K562 (cell line): Measurements from ENCODE around the gene OPN1MW3. TPM values are rescaled to one million over a fixed set of nuclear protein-coding genes. Genes with fewer than 3 reads are reported as not detected.

Experiments used
- FOSL1 ChIP-seq: fragments of 200-800 bp; sonication (Bioruptor generic); conservative IDR thresholded peaks from 2 replicates; pipeline ENCODE4 v1.6.1; 2016; ENCODE audit warnings: missing genetic modification characterization, missing compliant biosample characterization
- ILF3 ChIP-seq: fragments of 450-650 bp; IDR thresholded peaks from 2 replicates; pipeline ENCODE4 v1.6.1; 2018; ENCODE audit warnings: antibody characterized with exemption, mild to moderate bottlenecking, moderate library complexity, borderline replicate concordance
- KLF16 ChIP-seq: IDR thresholded peaks from 2 replicates; pipeline ENCODE4 v1.6.1; 2016; ENCODE audit warnings: antibody characterized with exemption
- MAFG ChIP-seq: fragments of 450-650 bp; conservative IDR thresholded peaks from 2 replicates; pipeline ENCODE4 v1.6.1; 2016; ENCODE audit warnings: missing genetic modification characterization, missing compliant biosample characterization
- PBX2 ChIP-seq, 2 experiments: IDR thresholded peaks in 1 of 2; conservative IDR thresholded peaks in 1 of 2; 2 replicates each; pipeline ENCODE4 v1.6.1; 2016; ENCODE audit warnings: low read depth in 2 of 2, mild to moderate bottlenecking in 1 of 2, missing compliant biosample characterization in 1 of 2, missing genetic modification characterization in 1 of 2, moderate library complexity in 1 of 2
- PTTG1 ChIP-seq: fragments of 450-650 bp; IDR thresholded peaks from 2 replicates; pipeline ENCODE4 v1.6.1; 2016; ENCODE audit warnings: low read depth, mild to moderate bottlenecking, missing genetic modification characterization, missing compliant biosample characterization
- RAD21 ChIP-seq, 2 experiments: fragments of 250-450 bp in 1 of 2; fragments of 450-650 bp in 1 of 2; sonication (Bioruptor Pico) in 1 of 2; formaldehyde crosslinking in 1 of 2; IDR thresholded peaks in 1 of 2; conservative IDR thresholded peaks in 1 of 2; 2 replicates each; pipeline versions ENCODE4 v1.4.0 to v1.8.0; 2020 to 2022; ENCODE audit warnings: mild to moderate bottlenecking in 2 of 2, moderate library complexity in 1 of 2
- REST ChIP-seq, 2 experiments: fragments of 450-650 bp; formaldehyde crosslinking in 1 of 2; IDR thresholded peaks; 2 replicates each; pipeline versions ENCODE4 v1.4.0 to v1.6.1; 2014 to 2020; ENCODE audit warnings: mild to moderate bottlenecking in 2 of 2, borderline replicate concordance in 1 of 2, low read depth in 1 of 2
- RNF2 ChIP-seq: sonication (generic); IDR thresholded peaks from 2 replicates; pipeline ENCODE4 v1.6.1; 2016
- SMC3 ChIP-seq: conservative IDR thresholded peaks from 2 replicates; pipeline ENCODE4 v1.6.1; 2011; ENCODE audit warnings: low read depth, low read length, improper control_type of control experiment; ENCODE audit not compliant: insufficient read depth
- YY1 ChIP-seq, 3 experiments: IDR thresholded peaks; 2 replicates each; pipeline ENCODE4 v1.6.1; 2011; ENCODE audit warnings: low read length in 2 of 3, mild to moderate bottlenecking in 2 of 3, moderate library complexity in 2 of 3, borderline replicate concordance in 1 of 3, control low read depth in 1 of 3, low read depth in 1 of 3; ENCODE audit not compliant: insufficient read depth in 3 of 3, insufficient replicate concordance in 2 of 3, control insufficient read depth in 1 of 3, insufficient read length in 1 of 3; ENCODE audit errors: extremely low read depth in 1 of 3
- polyA plus RNA-seq, 8 experiments: library from polyadenylated mRNA; depleted of rRNA in 4 of 8; stranded (reverse) in 5 of 8; unstranded in 3 of 8; fragments of >200 nt; fragmentation: Nextera tagmentation in 2 of 8; fragmentation: Illumina TruSeq in 1 of 8; extraction: Ambion mirVana in 2 of 8; extraction: Trizol in 1 of 8; gene quantifications; 2 replicates each; pipeline versions ENCODE4 v1.2.1 to v1.2.3, GENCODE V29; 2011 to 2014; ENCODE audit warnings: inconsistent platforms in 1 of 8, missing spikeins in 1 of 8
- total RNA-seq, 7 experiments: library from RNA; depleted of rRNA in 6 of 7; stranded (reverse); fragments of >200 nt in 6 of 7; fragmentation: Illumina TruSeq in 2 of 7; extraction: Trizol in 2 of 7; gene quantifications; 2 replicates each; pipeline versions ENCODE4 v1.2.1 to v1.2.3, GENCODE V29; 2011 to 2021; ENCODE audit warnings: low replicate concordance in 1 of 7

The OPN1MW3 gene
- total and polyA plus RNA-seq, 9 of the 15 experiments (the other 6 are each of a cell fraction or from before 2014, with no cell fraction given): not detected

GRCh38 chrX:154308108-154308946 is 50.9 kb downstream of the OPN1MW3 start (continued):
- TF ChIP-seq ILF3 (no peak), PBX2 (CRISPR knock-in tag; IDR thresholded peaks at IDR 0.05; ENCODE audit: low read depth) (no peak), PBX2 (tag; conservative IDR thresholded peaks at IDR 0.05; ENCODE audit: low read depth) (0 out of 2 replicates have a peak, but pooled peaks have one; percentile 26), RNF2 (no peak), PTTG1 (tag) (no peak), SMC3 (peak; percentile 53), REST (IDR thresholded peaks at IDR 0.05; ENCODE audit: borderline replicate concordance) (peak; percentile 57; the same call in 1 of the 2 replicates), REST (CRISPR knock-in tag; IDR thresholded peaks at IDR 0.05; ENCODE audit: low read depth) (no peak), YY1 (IDR thresholded peaks at IDR 0.05; ENCODE audit: borderline replicate concordance in 1 of 3, control insufficient read depth in 1 of 3, extremely low read depth in 1 of 3, insufficient read depth in 3 of 3, insufficient read length in 1 of 3, insufficient replicate concordance in 2 of 3, low read depth in 1 of 3, low read length in 2 of 3) (peak in 1 of 3 experiments; percentile 23), KLF16 (peak; percentile 67), MAFG (tag) (no peak), RAD21 (CRISPR knock-in tag; conservative IDR thresholded peaks at IDR 0.05 in 1 of 2, IDR thresholded peaks at IDR 0.05 in 1 of 2) (peak; percentile 58 to 68), FOSL1 (tag) (0 out of 2 replicates have a peak, but pooled peaks have one; percentile 29)
